ENCODE data around the gene RGS17. TPM values are rescaled to one million over a fixed set of nuclear protein-coding genes. Genes with fewer than 3 reads are reported as not detected.
A peak's percentile ranks its signal among the peaks of the same experiment; 100 is the strongest.
"Not testable (repeated sequence)": the region's sequence is repeated elsewhere in the genome, so short reads cannot be mapped to it uniquely, and the experiment has no call there.

The RGS17 gene
- total and polyA plus RNA-seq, 4 donors = 8.9 to 40.8 (median 24.1) TPM

DNA sequence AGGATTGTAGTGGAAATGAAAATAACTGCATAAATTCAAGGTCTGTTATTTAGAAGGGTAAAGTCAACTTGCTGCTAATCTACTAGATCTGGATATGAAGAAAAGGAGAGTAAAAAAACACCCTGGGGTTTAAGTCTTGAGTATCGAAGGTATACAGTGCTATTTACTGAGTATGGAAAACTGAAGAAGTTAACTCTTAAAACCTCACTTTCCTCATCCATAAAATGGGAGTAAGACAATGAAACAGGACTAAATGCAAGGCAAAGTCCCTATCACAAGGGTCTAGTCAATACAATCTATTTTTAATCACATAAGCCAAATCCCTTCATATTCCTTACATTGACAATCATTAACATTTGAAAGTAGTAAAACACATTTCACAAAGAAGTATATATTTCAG lies 150.4 kb downstream of the RGS17 start:
- no CpG with 5 or more reads among the region's 1 CpG for WGBS (ENCODE audit: insufficient coverage)

DNA sequence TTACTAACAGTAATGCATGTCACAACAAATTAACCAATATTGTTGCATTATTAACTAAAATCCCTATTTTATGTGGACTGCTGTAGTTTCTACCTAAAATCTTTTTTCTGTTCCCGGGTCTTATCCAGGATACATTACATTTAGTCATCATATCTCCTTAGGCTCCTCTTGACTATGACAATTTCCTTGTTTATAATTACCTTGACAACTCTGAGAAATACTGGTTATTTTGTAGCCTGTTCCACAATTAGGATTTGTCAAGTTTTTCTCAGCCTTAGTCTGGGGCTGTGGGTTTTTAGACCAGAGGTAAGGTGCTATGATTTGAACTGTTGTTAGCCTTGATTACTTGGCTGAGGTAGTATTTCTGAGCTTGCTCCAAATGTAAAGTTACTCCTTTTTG lies 152.0 kb downstream of the RGS17 start:
- H3K27ac ChIP-seq (ENCODE audit: low read depth, low read length) = no peak overlapping the region
- H3K4me1 ChIP-seq (ENCODE audit: control insufficient read depth, insufficient read depth, low read length) = peaks cover 10% of the 10 kb centered on the region
- no peaks in the 10 kb centered on the region for H3K36me3 ChIP-seq (ENCODE audit: control insufficient read depth, insufficient read depth, low read length)
- no peak for DNase-seq (ENCODE audit: low read depth in 4 of 6, low spot score in 6 of 6)
- H3K27me3 ChIP-seq (ENCODE audit: control insufficient read depth, insufficient read depth, low read length) = no peaks in the 10 kb centered on the region
- H3K9me3 ChIP-seq (ENCODE audit: control insufficient read depth, insufficient read depth, low read length) = no peaks in the 10 kb centered on the region
- no CpG with 5 or more reads among the region's 1 CpG for WGBS (ENCODE audit: insufficient coverage)
- H3K4me3 ChIP-seq (ENCODE audit: low read depth, low read length) = no peak overlapping the region

More for the DNA sequence above, 150.4 kb downstream of the RGS17 start:
- peaks cover 20% of the 10 kb centered on the region for H3K4me1 ChIP-seq (ENCODE audit: control insufficient read depth, insufficient read depth, low read length)
- H3K27ac ChIP-seq (ENCODE audit: low read depth, low read length) = no peak overlapping the region
- no peaks in the 10 kb centered on the region for H3K9me3 ChIP-seq (ENCODE audit: control insufficient read depth, insufficient read depth, low read length)
- no peaks in the 10 kb centered on the region for H3K36me3 ChIP-seq (ENCODE audit: control insufficient read depth, insufficient read depth, low read length)
- peak overlapping the region; percentile 97 for H3K4me3 ChIP-seq (ENCODE audit: low read depth, low read length)
- H3K27me3 ChIP-seq (ENCODE audit: control insufficient read depth, insufficient read depth, low read length) = no peaks in the 10 kb centered on the region
- DNase-seq (ENCODE audit: low read depth in 4 of 6, low spot score in 6 of 6) = no peak

DNA sequence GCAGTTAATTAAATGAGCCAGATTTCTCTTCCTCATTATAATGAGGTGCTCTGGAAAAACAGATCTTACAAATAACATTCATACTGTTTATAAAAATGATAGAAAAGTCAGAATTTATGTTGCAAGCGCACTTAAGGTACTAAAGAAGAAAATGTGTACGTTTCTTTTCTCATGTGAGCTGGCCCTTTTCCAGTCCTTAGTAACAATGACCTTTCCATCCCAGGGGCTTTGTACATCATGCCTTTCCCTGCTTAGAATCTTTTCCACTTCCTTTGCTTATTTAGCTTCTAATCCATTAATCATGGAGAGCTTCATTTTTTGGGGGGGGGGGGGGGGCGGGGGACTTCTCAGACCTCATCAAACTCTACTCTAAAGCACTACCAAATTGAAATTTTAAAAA lies 153.0 kb downstream of the RGS17 start:
- peaks cover 3% of the 10 kb centered on the region for H3K36me3 ChIP-seq (ENCODE audit: control insufficient read depth, insufficient read depth, low read length)
- no CpG with 5 or more reads among the region's 3 CpGs for WGBS (ENCODE audit: insufficient coverage)

DNA sequence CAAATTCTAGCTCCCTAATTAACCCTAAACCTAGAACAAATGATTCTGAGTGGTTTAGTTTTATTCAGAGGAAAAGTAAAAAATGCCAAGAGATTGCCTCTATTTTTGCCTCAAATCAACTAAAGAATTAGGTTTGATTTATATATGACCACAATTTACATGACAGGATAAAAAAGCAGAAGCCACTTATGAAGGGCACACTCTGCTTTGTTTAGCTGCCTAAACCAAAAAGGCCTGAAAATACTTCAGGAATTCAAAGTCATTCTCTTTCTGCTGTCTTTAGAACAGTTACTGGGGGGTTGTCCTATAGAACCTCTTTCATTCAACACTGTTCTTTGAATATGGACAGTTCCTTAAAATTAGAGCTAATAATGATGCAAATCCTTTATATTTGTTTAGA lies 153.5 kb downstream of the RGS17 start:
- Histone ChIP-seq H3K27me3 (ENCODE audit: control insufficient read depth, insufficient read depth, low read length) (no peaks in the 10 kb centered on the region), H3K9me3 (ENCODE audit: control insufficient read depth, insufficient read depth, low read length) (no peaks in the 10 kb centered on the region), H3K27ac (ENCODE audit: low read depth, low read length) (no peak overlapping the region), H3K4me3 (ENCODE audit: low read depth, low read length) (no peak overlapping the region), H3K4me1 (ENCODE audit: control insufficient read depth, insufficient read depth, low read length) (peaks cover 7% of the 10 kb centered on the region), H3K36me3 (ENCODE audit: control insufficient read depth, insufficient read depth, low read length) (peaks cover 3% of the 10 kb centered on the region)
- no peak for DNase-seq (ENCODE audit: low read depth in 4 of 6, low spot score in 6 of 6)

More for the DNA sequence above, 153.0 kb downstream of the RGS17 start:
- no peak overlapping the region for H3K27ac ChIP-seq (ENCODE audit: low read depth, low read length)
- peaks cover 9% of the 10 kb centered on the region for H3K4me1 ChIP-seq (ENCODE audit: control insufficient read depth, insufficient read depth, low read length)
- H3K9me3 ChIP-seq (ENCODE audit: control insufficient read depth, insufficient read depth, low read length) = no peaks in the 10 kb centered on the region
- no peaks in the 10 kb centered on the region for H3K27me3 ChIP-seq (ENCODE audit: control insufficient read depth, insufficient read depth, low read length)
- no peak overlapping the region for H3K4me3 ChIP-seq (ENCODE audit: low read depth, low read length)
- no peak for DNase-seq (ENCODE audit: low read depth in 4 of 6, low spot score in 6 of 6)

- DNase-seq (ENCODE audit: low read depth in 4 of 6, low spot score in 6 of 6) = no peak
- Histone ChIP-seq H3K36me3 (ENCODE audit: control insufficient read depth, insufficient read depth, low read length) (peaks cover 3% of the 10 kb centered on the region), H3K4me3 (ENCODE audit: low read depth, low read length) (no peak overlapping the region), H3K4me1 (ENCODE audit: control insufficient read depth, insufficient read depth, low read length) (no peaks in the 10 kb centered on the region), H3K9me3 (ENCODE audit: control insufficient read depth, insufficient read depth, low read length) (no peaks in the 10 kb centered on the region), H3K27me3 (ENCODE audit: control insufficient read depth, insufficient read depth, low read length) (no peaks in the 10 kb centered on the region), H3K27ac (ENCODE audit: low read depth, low read length) (no peak overlapping the region)
- no CpG with 5 or more reads among the region's 1 CpG for WGBS (ENCODE audit: insufficient coverage)
Observed at GRCh38 chr6:152976749-152977148, 154.3 kb downstream of the RGS17 start.

GRCh38 chr6:152975204-152975915 lies 155.7 kb downstream of the RGS17 start:
- H3K4me1 ChIP-seq (ENCODE audit: control insufficient read depth, insufficient read depth, low read length) = no peaks in the 10 kb centered on the region
- H3K36me3 ChIP-seq (ENCODE audit: control insufficient read depth, insufficient read depth, low read length) = peaks cover 3% of the 10 kb centered on the region
- no peak for DNase-seq (ENCODE audit: low read depth in 4 of 6, low spot score in 6 of 6)
- H3K27me3 ChIP-seq (ENCODE audit: control insufficient read depth, insufficient read depth, low read length) = no peaks in the 10 kb centered on the region
- H3K4me3 ChIP-seq (ENCODE audit: low read depth, low read length) = no peak overlapping the region
- no CpG with 5 or more reads among the region's 4 CpGs for WGBS (ENCODE audit: insufficient coverage)
- no peak overlapping the region for H3K27ac ChIP-seq (ENCODE audit: low read depth, low read length)
- H3K9me3 ChIP-seq (ENCODE audit: control insufficient read depth, insufficient read depth, low read length) = no peaks in the 10 kb centered on the region

GRCh38 chr6:152973916-152974315 lies 157.2 kb downstream of the RGS17 start:
- WGBS (ENCODE audit: insufficient coverage) = no CpG with 5 or more reads among the region's 1 CpG
- Histone ChIP-seq H3K4me3 (ENCODE audit: low read depth, low read length) (no peak overlapping the region), H3K4me1 (ENCODE audit: control insufficient read depth, insufficient read depth, low read length) (no peaks in the 10 kb centered on the region), H3K9me3 (ENCODE audit: control insufficient read depth, insufficient read depth, low read length) (no peaks in the 10 kb centered on the region), H3K27ac (ENCODE audit: low read depth, low read length) (no peak overlapping the region), H3K36me3 (ENCODE audit: control insufficient read depth, insufficient read depth, low read length) (peaks cover 3% of the 10 kb centered on the region), H3K27me3 (ENCODE audit: control insufficient read depth, insufficient read depth, low read length) (no peaks in the 10 kb centered on the region)
- no peak for DNase-seq (ENCODE audit: low read depth in 4 of 6, low spot score in 6 of 6)

GRCh38 chr6:152969688-152970418 lies 161.2 kb downstream of the RGS17 start:
- H3K9me3 ChIP-seq (ENCODE audit: control insufficient read depth, insufficient read depth, low read length) = no peaks in the 10 kb centered on the region
- H3K4me1 ChIP-seq (ENCODE audit: control insufficient read depth, insufficient read depth, low read length) = no peaks in the 10 kb centered on the region
- no peaks in the 10 kb centered on the region for H3K27me3 ChIP-seq (ENCODE audit: control insufficient read depth, insufficient read depth, low read length)
- no peak overlapping the region for H3K27ac ChIP-seq (ENCODE audit: low read depth, low read length)
- H3K4me3 ChIP-seq (ENCODE audit: low read depth, low read length) = no peak overlapping the region
- peaks cover 3% of the 10 kb centered on the region for H3K36me3 ChIP-seq (ENCODE audit: control insufficient read depth, insufficient read depth, low read length)
- no peak for DNase-seq (ENCODE audit: low read depth in 4 of 6, low spot score in 6 of 6)
- 94% methylated on average over 3 of the region's 6 CpGs for WGBS (ENCODE audit: insufficient coverage)

DNA sequence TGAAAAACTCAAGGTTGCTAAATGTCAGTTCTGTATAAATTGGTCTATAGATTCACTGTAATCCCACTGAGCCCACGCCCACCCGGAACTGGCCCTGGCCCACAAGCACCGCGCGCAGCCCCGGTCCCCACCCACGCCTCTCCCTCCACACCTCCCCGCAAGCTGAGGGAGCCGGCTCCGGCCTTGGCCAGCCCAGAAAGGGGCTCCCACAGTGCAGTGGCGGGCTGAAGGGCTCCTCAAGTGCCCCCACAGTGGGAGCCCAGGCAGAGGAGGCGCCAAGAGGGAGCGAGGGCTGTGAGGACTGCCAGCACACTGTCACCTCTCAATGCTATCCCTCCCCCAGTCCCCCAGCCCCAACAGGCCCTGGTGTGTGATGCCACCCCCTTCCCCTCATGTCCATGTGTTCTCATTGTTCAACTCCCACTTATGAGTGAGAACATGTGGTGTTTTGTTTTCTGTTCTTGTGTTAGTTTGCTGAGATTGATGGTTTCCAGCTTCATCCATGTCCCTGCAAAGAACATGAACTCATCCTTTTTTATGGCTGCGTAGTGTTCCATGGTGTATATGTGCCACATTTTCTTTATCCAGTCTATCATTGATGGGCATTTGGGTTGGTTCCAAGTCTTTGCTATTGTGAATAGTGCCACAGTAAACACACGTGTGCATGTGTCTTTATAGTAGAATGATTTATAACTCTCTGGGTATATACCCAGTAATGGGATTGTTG lies 164.8 kb downstream of the RGS17 start:
- not testable (repeated sequence) for H3K27me3 ChIP-seq (ENCODE audit: control insufficient read depth, insufficient read depth, low read length); H3K4me3 ChIP-seq (ENCODE audit: low read depth, low read length); H3K27ac ChIP-seq (ENCODE audit: low read depth, low read length); H3K36me3 ChIP-seq (ENCODE audit: control insufficient read depth, insufficient read depth, low read length); DNase-seq (ENCODE audit: low read depth in 4 of 6, low spot score in 6 of 6); H3K4me1 ChIP-seq (ENCODE audit: control insufficient read depth, insufficient read depth, low read length); H3K9me3 ChIP-seq (ENCODE audit: control insufficient read depth, insufficient read depth, low read length)
- 87% methylated on average over 11 of the region's 15 CpGs for WGBS (ENCODE audit: insufficient coverage)

Data from spinal cord (tissue), 10 donors.